ENCODE results near the gene KRT77.

DNA sequence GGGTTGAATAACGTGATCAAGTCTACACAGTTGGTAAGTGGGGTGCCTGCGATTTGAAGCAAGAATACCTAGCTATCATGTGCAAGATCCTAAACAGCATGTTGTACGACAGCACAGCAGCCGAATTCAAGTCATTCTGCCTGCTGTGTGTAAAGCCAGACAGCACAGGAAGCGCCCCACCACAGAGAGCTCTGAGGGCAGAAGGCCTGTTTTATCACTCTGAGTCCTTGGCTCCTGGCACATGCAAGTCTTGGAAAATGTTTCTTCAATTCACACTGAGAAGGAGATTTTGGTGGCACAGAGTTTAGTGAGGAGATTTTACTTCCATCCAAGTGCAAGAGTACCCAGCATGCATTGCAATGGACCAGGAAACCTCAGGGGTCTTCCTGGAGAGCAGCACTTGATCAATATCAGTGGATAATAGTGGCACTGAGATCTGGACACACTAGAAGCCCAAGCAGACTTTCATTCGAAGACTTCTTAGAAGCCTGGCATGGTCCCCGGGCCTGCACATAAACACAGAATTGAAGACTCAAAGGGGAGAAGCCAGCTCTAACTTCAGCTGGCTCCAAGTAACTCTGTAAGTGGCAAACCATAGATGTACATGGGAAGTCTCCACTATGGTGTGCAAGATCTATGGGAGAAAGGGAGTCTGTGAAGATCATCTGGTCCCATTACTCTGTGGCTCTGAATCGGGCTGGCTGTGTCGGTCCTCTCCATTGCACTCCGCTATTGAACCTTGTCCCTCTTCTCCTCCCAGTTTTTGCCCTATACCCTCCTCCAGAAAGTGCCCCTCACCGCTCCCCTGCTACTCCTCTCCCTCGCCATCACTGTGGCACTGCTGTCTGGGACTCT, 21.6 kb downstream of the KRT77 start:
- TF ChIP-seq, protein P1, sequence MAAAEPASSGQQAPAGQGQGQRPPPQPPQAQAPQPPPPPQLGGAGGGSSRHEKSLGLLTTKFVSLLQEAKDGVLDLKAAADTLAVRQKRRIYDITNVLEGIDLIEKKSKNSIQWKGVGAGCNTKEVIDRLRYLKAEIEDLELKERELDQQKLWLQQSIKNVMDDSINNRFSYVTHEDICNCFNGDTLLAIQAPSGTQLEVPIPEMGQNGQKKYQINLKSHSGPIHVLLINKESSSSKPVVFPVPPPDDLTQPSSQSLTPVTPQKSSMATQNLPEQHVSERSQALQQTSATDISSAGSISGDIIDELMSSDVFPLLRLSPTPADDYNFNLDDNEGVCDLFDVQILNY (CRISPR knock-in tag; IDR thresholded peaks at IDR 0.05), result no peak
- no peak for TF ChIP-seq CTCF (IDR thresholded peaks at IDR 0.05)
- TF ChIP-seq MAX (CRISPR knock-in tag; IDR thresholded peaks at IDR 0.05), result no peak
- no peak for TF ChIP-seq FOXK1 (CRISPR knock-in tag; IDR thresholded peaks at IDR 0.05)
- no peak for TF ChIP-seq SOX15 (CRISPR knock-in tag; IDR thresholded peaks at IDR 0.05)
- TF ChIP-seq CREB1 (CRISPR knock-in tag; IDR thresholded peaks at IDR 0.05), result no peak
- TF ChIP-seq ZNF138 (CRISPR knock-in tag; conservative IDR thresholded peaks at IDR 0.05), result no peak
- TF ChIP-seq, protein P2, sequence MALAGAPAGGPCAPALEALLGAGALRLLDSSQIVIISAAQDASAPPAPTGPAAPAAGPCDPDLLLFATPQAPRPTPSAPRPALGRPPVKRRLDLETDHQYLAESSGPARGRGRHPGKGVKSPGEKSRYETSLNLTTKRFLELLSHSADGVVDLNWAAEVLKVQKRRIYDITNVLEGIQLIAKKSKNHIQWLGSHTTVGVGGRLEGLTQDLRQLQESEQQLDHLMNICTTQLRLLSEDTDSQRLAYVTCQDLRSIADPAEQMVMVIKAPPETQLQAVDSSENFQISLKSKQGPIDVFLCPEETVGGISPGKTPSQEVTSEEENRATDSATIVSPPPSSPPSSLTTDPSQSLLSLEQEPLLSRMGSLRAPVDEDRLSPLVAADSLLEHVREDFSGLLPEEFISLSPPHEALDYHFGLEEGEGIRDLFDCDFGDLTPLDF (CRISPR knock-in tag; IDR thresholded peaks at IDR 0.05), result no peak
- no peak for TF ChIP-seq USF2 (CRISPR knock-in tag; IDR thresholded peaks at IDR 0.05)

Measured in WTC11 (cell line).